SK-N-MC (cell line): ENCODE measurements around the gene SEC24D.

Experiments
- EZH2 ChIP-seq: fragments of 200-600 bp; sonication (generic); IDR thresholded peaks from one replicate; pipeline ENCODE4 v1.6.1; 2017; ENCODE audit warnings: antibody characterized with exemption
- FOXP2 ChIP-seq: optimal IDR thresholded peaks from 2 replicates; pipeline ENCODE3; 2011; ENCODE audit warnings: mild to moderate bottlenecking, moderate library complexity; ENCODE audit not compliant: insufficient read depth; ENCODE audit errors: extremely low read length, control extremely low read depth
- POLR2AphosphoS5 ChIP-seq: IDR thresholded peaks from 2 replicates; pipeline ENCODE4 v1.6.1; 2012; ENCODE audit warnings: mild to moderate bottlenecking, low read depth, low read length, borderline replicate concordance

DNA sequence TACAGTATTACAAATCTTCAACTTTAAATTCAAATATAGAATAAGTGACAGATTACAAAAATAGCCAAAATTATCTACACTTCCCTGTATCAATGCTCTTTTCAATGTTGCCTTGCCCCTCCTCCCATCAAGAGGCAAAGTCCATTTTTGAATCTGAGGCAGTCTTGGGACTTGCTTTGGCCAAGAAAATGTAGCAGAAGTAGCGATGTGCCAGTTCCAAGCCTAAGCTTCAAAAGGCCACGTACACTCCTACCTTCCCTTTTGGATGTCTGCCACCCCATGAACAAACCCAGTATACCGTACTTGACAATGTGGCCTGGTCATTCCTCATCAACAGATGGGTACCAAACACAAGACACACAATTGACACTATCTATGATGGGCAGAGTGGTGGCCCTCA is 24.1 kb downstream of the SEC24D start:
- TF ChIP-seq POLR2AphosphoS5 (no peak), EZH2 (no peak), FOXP2 (no peak)
